Coronary artery (tissue), 2 donors: Measurements from ENCODE around the gene CCDC97.

Source experiments
- DNase-seq: peaks from one replicate; pipeline ENCODE4 v3.0.0-alpha.2; 2017; ENCODE audit warnings: low spot score
- H3K27ac ChIP-seq, 2 donors: fragments of 200-600 bp; sonication (generic); one replicate each; pipeline ENCODE4 v1.5.1; 2016 to 2019
- H3K4me3 ChIP-seq: fragments of 200-600 bp; sonication (generic); 2 replicates; pipeline ENCODE4 v1.5.1; 2016; ENCODE audit warnings: mild to moderate bottlenecking, moderate library complexity
- TF ChIP-seq, protein P1 (sequence below): fragments of 200-600 bp; sonication (generic); IDR thresholded peaks from one replicate; pipeline ENCODE4 v1.5.1; 2019; ENCODE audit warnings: antibody characterized with exemption

CCDC97 gene

DNA sequence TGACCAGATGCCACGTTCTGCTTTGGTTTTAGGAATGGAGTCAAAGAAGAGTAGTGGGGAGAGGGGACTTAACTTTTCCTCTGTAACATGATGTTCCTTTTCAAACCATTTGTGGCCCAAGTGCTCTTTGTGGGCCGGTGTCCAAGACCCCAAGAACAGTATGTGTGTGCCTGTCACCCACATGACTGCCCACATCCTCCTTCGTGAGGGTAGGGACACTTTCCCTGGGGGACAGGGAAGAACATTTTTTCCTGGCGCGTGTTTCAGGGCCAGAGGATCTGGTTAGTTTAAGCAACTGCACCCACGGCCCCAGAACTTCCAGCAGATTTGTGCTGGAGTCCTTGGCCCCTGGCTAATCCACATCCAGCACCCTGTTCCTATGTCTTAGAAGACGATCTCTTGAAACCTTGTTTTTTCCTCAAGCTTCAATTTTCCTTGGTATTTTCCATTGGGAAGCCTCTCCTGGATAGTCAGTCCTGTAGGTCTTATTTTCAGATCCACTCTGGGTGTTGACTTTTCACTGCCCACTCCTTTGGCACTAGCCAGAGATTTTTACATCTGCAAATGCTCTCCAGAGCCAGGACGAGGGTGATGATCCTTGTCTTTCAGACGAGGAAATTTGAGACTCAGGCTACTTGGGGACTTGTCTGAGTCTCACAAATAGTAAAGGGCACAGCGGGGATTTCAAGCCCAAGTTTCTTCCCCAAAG is 10.8 kb upstream of the CCDC97 start:
- no peak for DNase-seq
- TF ChIP-seq, protein P1, sequence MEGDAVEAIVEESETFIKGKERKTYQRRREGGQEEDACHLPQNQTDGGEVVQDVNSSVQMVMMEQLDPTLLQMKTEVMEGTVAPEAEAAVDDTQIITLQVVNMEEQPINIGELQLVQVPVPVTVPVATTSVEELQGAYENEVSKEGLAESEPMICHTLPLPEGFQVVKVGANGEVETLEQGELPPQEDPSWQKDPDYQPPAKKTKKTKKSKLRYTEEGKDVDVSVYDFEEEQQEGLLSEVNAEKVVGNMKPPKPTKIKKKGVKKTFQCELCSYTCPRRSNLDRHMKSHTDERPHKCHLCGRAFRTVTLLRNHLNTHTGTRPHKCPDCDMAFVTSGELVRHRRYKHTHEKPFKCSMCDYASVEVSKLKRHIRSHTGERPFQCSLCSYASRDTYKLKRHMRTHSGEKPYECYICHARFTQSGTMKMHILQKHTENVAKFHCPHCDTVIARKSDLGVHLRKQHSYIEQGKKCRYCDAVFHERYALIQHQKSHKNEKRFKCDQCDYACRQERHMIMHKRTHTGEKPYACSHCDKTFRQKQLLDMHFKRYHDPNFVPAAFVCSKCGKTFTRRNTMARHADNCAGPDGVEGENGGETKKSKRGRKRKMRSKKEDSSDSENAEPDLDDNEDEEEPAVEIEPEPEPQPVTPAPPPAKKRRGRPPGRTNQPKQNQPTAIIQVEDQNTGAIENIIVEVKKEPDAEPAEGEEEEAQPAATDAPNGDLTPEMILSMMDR: no peak
- Histone ChIP-seq H3K27ac (peak overlapping the region; percentile 81 to 94), H3K4me3 (peak overlapping the region; percentile 38)

DNA sequence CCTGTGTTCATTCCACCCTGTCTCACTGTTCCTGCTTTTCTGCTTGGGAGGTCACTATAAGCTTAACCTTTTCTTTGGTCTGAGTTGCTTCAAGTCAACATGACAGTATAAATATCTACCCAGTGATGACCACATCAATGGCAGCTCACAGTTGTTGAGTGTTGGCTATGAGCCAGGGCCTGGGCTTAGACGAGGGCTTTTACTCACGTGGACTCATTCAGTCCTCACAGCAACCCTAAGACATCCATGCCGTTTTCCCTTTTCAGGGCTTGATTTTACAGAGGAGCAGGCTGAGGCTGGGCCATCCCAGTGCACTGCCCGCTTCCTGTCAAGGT is 10.2 kb upstream of the CCDC97 start:
- TF ChIP-seq, protein P1: no peak
- no peak for DNase-seq
- Histone ChIP-seq H3K27ac (peak overlapping the region; percentile 81 to 94), H3K4me3 (no peak overlapping the region)

DNA sequence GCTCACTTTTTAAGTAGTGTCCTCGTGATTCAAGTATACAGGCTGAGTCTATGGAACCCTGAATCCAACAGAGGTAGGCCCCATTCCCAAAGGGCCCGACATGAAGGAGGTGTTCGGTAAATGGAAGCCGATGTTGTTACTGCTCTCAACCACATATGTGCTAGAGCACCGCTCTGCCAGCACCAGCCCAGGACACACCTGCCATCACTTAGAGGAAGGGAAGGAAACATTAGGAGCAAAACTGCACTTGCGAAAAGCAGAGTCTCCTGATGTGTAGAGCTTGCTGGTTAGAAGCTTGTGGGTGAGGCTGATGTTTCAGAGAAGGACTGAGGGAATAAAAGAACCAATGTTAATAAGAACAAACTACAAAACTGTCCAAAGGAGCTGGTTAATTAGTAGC is 9.4 kb upstream of the CCDC97 start:
- H3K27ac ChIP-seq: peak overlapping the region; percentile 81 to 94
- no peak for DNase-seq
- H3K4me3 ChIP-seq: no peak overlapping the region
- TF ChIP-seq, protein P1: no peak

DNA sequence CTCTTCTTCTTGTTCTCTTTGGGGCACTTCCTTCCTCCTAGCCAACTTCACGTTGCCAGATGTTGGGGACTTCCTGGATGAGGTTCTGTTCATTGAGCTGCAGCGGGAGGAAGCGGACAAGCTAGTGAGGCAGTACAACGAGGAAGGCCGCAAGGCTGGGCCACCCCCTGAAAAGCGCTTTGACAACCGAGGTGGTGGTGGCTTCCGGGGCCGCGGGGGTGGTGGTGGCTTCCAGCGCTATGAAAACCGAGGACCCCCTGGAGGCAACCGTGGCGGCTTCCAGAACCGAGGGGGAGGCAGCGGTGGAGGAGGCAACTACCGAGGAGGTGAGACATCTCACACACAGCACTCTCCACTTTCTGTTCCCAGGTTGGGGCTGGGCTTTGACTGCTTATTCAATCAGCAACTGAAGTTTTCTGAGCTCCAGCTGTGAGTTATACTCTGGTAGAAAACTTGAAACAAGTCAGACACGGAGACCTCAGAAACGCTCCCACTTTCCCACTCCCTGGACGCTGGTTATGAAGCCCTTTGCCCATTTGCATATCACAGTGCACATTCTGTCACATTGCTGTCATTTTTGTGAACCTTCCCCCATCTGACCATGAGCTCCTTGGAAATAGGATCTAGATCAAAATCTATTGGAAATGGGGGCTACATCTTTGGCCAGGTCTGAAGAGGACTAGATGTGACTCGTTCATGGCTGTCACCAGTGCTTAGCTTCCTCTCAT is 7.2 kb upstream of the CCDC97 start:
- H3K4me3 ChIP-seq: no peak overlapping the region
- TF ChIP-seq, protein P1: no peak
- no peak for DNase-seq
- H3K27ac ChIP-seq: peak overlapping the region in 1 of 2 donors; percentile 50

DNA sequence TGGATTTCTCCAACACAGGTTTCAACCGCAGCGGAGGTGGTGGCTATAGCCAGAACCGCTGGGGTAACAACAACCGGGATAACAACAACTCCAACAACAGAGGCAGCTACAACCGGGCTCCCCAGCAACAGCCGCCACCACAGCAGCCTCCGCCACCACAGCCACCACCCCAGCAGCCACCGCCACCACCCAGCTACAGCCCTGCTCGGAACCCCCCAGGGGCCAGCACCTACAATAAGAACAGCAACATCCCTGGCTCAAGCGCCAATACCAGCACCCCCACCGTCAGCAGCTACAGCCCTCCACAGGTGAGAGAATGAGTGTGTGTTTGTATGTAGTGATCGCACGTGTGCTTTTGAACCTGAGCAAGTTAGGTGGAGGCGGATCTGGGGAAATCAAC is 6.0 kb upstream of the CCDC97 start:
- Histone ChIP-seq H3K27ac (peak overlapping the region; percentile 25 to 33), H3K4me3 (no peak overlapping the region)
- DNase-seq: no peak
- TF ChIP-seq, protein P1: no peak

DNA sequence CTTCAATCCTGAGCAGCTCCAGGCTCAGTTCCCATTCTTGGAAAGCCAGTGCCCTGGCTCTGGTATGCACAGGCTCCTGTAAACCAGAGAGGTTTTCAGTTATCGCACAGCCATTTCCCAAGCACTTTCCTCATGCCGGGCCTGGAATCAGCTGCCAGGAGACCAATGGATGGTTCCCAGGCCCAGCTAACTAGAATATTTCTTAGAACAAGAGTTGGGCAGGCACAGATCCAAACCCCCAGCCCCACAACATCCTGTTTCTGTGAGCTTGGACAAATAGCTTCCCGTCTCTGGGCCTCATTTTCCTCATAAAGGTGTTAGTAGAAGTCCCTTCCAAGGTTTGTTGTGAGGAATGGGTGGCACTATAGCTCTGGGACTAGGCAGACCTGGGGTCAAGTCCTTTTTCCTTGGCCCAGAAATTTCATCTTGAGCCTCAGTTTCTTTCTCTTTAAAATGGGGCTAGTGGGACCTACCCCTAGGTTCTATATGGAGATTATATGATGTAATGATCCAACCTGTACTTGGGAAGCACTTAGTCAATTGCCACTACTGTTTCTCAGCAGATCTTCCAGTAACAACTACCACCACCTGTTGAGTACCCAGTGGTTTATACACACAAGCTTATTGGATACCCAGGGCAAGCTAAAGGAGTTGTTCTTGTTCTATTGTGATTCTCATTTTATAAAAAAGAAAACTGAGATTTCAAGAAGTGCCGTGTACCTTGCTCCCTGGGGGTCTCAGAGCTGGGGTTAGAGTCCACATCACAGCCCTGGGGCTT is 5.1 kb upstream of the CCDC97 start:
- TF ChIP-seq, protein P1: no peak
- peak overlapping the region; percentile 25 to 33 for H3K27ac ChIP-seq
- H3K4me3 ChIP-seq: no peak overlapping the region
- no peak for DNase-seq
